ENCODE data around the gene MLLT1.

The MLLT1 gene

GRCh38 chr19:6261883-6262282 lies 17.9 kb downstream of the MLLT1 start:
- FAIRE-seq (no peak), DNase-seq (ENCODE audit: insufficient read length, low spot score) (no peak)
- no peak for TF ChIP-seq POU2F2 (IDR thresholded peaks at IDR 0.05; ENCODE audit: low read depth, low read length)
- TF ChIP-seq TAF1 (IDR thresholded peaks at IDR 0.05; ENCODE audit: low read depth, low read length), result no peak

- TF ChIP-seq POLR2A (IDR thresholded peaks at IDR 0.05; ENCODE audit: low read depth, low read length), result no peak
- TF ChIP-seq POU2F2 (IDR thresholded peaks at IDR 0.05; ENCODE audit: low read depth, low read length), result no peak
- no peak for TF ChIP-seq SPI1 (IDR thresholded peaks at IDR 0.05; ENCODE audit: low read depth, low read length)
- TF ChIP-seq PAX5 (IDR thresholded peaks at IDR 0.05; ENCODE audit: insufficient read depth, low read length, severe bottlenecking), result no peak
- TF ChIP-seq TAF1 (IDR thresholded peaks at IDR 0.05; ENCODE audit: low read depth, low read length), result no peak
- no peak for TF ChIP-seq POLR2AphosphoS5 (IDR thresholded peaks at IDR 0.05; ENCODE audit: low read depth, low read length)
- DNase-seq (ENCODE audit: insufficient read length, low spot score), result no peak
- FAIRE-seq, result no peak
These were observed 18.7 kb downstream of the MLLT1 start for GRCh38 chr19:6260912-6261650.

DNA sequence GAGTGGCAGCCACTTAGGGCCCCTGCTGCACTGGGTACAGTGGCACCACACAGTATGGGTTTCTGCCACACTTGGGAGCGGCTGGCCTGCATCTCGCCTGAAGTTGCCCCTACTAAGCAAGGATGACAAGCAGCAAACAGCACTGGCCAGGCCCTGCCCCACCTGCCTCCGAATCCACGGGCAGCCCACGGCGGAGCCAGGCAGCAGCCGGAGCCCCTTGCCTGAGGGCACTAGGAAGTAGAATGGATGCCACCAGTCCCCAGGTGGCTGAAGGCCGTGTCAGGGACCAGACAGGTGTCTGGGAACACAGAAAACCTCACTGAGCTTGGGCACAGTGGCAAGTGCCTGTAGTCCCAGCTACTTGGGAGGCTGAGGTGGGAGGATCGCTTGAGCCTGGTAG lies 19.4 kb downstream of the MLLT1 start:
- FAIRE-seq (no peak), DNase-seq (ENCODE audit: insufficient read length, low spot score) (no peak)
- TF ChIP-seq PAX5 (IDR thresholded peaks at IDR 0.05; ENCODE audit: insufficient read depth, low read length, severe bottlenecking) (no peak), POU2F2 (IDR thresholded peaks at IDR 0.05; ENCODE audit: low read depth, low read length) (no peak), POLR2AphosphoS5 (IDR thresholded peaks at IDR 0.05; ENCODE audit: low read depth, low read length) (no peak), SPI1 (IDR thresholded peaks at IDR 0.05; ENCODE audit: low read depth, low read length) (no peak), POLR2A (IDR thresholded peaks at IDR 0.05; ENCODE audit: low read depth, low read length) (no peak)

- no peak for DNase-seq (ENCODE audit: insufficient read length, low spot score)
These were observed 20.4 kb downstream of the MLLT1 start for GRCh38 chr19:6259312-6259861.

DNA sequence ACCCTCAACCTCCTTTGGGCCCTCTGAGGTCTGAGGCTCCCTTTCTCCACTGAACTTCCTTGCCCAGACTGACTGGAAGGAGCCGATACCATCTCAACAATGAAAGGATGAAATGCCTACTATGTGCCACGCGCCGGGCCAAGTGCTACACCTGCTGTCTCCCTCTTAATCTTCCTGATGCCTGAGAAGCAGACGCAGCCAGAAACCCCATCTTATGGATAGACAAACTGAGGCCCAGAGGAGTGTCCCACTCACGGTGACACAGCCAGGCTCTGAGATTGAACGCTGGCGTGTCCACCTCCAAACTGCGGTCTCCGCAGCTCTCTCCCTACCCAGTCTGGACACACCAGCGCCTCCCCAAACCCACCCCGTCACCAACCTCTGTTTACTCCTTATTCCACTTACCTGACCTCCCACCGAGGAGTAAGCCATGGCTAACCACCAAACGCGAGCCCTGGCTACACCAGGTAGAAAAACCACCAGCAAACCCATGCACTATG lies 20.9 kb downstream of the MLLT1 start:
- no peak for FAIRE-seq
- TF ChIP-seq POU2F2 (IDR thresholded peaks at IDR 0.05; ENCODE audit: low read depth, low read length), result no peak
- no peak for TF ChIP-seq POLR2A (IDR thresholded peaks at IDR 0.05; ENCODE audit: low read depth, low read length)
- TF ChIP-seq TAF1 (IDR thresholded peaks at IDR 0.05; ENCODE audit: low read depth, low read length), result no peak
- TF ChIP-seq PAX5 (IDR thresholded peaks at IDR 0.05; ENCODE audit: insufficient read depth, low read length, severe bottlenecking), result no peak
- TF ChIP-seq SPI1 (IDR thresholded peaks at IDR 0.05; ENCODE audit: low read depth, low read length), result no peak
- TF ChIP-seq POLR2AphosphoS5 (IDR thresholded peaks at IDR 0.05; ENCODE audit: low read depth, low read length), result no peak
- DNase-seq (ENCODE audit: insufficient read length, low spot score), result no peak

More at GRCh38 chr19:6259312-6259861, 20.4 kb downstream of the MLLT1 start:
- FAIRE-seq, result no peak
- TF ChIP-seq PAX5 (IDR thresholded peaks at IDR 0.05; ENCODE audit: insufficient read depth, low read length, severe bottlenecking) (no peak), POLR2AphosphoS5 (IDR thresholded peaks at IDR 0.05; ENCODE audit: low read depth, low read length) (no peak), POU2F2 (IDR thresholded peaks at IDR 0.05; ENCODE audit: low read depth, low read length) (no peak), SPI1 (IDR thresholded peaks at IDR 0.05; ENCODE audit: low read depth, low read length) (no peak), POLR2A (IDR thresholded peaks at IDR 0.05; ENCODE audit: low read depth, low read length) (no peak), TAF1 (IDR thresholded peaks at IDR 0.05; ENCODE audit: low read depth, low read length) (no peak)

- TF ChIP-seq POLR2A (IDR thresholded peaks at IDR 0.05; ENCODE audit: low read depth, low read length) (no peak), POLR2AphosphoS5 (IDR thresholded peaks at IDR 0.05; ENCODE audit: low read depth, low read length) (no peak), TAF1 (IDR thresholded peaks at IDR 0.05; ENCODE audit: low read depth, low read length) (no peak), POU2F2 (IDR thresholded peaks at IDR 0.05; ENCODE audit: low read depth, low read length) (no peak), SPI1 (IDR thresholded peaks at IDR 0.05; ENCODE audit: low read depth, low read length) (no peak), PAX5 (IDR thresholded peaks at IDR 0.05; ENCODE audit: insufficient read depth, low read length, severe bottlenecking) (no peak)
- DNase-seq (ENCODE audit: insufficient read length, low spot score) (no peak), FAIRE-seq (no peak)
These were observed 25.6 kb downstream of the MLLT1 start for GRCh38 chr19:6253954-6254733.

- no peak for TF ChIP-seq TAF1 (IDR thresholded peaks at IDR 0.05; ENCODE audit: low read depth, low read length)
- DNase-seq (ENCODE audit: insufficient read length, low spot score), result no peak
- FAIRE-seq, result no peak
These were observed 27.7 kb downstream of the MLLT1 start for GRCh38 chr19:6252066-6252465.

DNA sequence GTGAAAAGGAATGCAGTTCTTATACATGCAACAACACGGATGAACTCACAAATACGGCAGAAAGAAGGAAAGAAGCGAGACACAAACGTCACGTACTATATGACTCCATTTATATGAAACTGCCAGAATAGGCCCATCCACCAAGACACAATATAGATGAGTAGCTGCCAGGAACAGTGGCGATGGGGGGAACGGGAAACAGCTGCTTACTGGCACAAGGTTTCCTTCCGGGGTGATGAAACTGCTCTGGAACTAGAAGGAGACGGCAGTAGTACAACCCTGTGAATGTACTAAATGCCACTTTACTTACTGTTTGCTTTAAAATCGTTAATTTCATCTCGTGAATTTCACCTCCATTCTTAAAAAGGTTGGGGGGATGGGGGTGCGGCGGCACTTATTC lies 28.9 kb downstream of the MLLT1 start:
- DNase-seq (ENCODE audit: insufficient read length, low spot score), result no peak
- TF ChIP-seq POU2F2 (IDR thresholded peaks at IDR 0.05; ENCODE audit: low read depth, low read length) (no peak), TAF1 (IDR thresholded peaks at IDR 0.05; ENCODE audit: low read depth, low read length) (no peak), SPI1 (IDR thresholded peaks at IDR 0.05; ENCODE audit: low read depth, low read length) (no peak), POLR2AphosphoS5 (IDR thresholded peaks at IDR 0.05; ENCODE audit: low read depth, low read length) (no peak), PAX5 (IDR thresholded peaks at IDR 0.05; ENCODE audit: insufficient read depth, low read length, severe bottlenecking) (no peak), POLR2A (IDR thresholded peaks at IDR 0.05; ENCODE audit: low read depth, low read length) (no peak)
- no peak for FAIRE-seq

- DNase-seq (ENCODE audit: insufficient read length, low spot score) (no peak), FAIRE-seq (no peak)
- no peak for TF ChIP-seq SPI1 (IDR thresholded peaks at IDR 0.05; ENCODE audit: low read depth, low read length)
- no peak for TF ChIP-seq POU2F2 (IDR thresholded peaks at IDR 0.05; ENCODE audit: low read depth, low read length)
- TF ChIP-seq PAX5 (IDR thresholded peaks at IDR 0.05; ENCODE audit: insufficient read depth, low read length, severe bottlenecking), result no peak
- TF ChIP-seq POLR2A (IDR thresholded peaks at IDR 0.05; ENCODE audit: low read depth, low read length), result no peak
- TF ChIP-seq POLR2AphosphoS5 (IDR thresholded peaks at IDR 0.05; ENCODE audit: low read depth, low read length), result no peak
- TF ChIP-seq TAF1 (IDR thresholded peaks at IDR 0.05; ENCODE audit: low read depth, low read length), result no peak
These were observed 29.7 kb downstream of the MLLT1 start for GRCh38 chr19:6250024-6250615.

Data from GM12891 (cell line).